Measurements from ENCODE around the gene TP53INP2.

TP53INP2 gene, protein sequence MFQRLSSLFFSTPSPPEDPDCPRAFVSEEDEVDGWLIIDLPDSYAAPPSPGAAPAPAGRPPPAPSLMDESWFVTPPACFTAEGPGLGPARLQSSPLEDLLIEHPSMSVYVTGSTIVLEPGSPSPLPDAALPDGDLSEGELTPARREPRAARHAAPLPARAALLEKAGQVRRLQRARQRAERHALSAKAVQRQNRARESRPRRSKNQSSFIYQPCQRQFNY

DNA sequence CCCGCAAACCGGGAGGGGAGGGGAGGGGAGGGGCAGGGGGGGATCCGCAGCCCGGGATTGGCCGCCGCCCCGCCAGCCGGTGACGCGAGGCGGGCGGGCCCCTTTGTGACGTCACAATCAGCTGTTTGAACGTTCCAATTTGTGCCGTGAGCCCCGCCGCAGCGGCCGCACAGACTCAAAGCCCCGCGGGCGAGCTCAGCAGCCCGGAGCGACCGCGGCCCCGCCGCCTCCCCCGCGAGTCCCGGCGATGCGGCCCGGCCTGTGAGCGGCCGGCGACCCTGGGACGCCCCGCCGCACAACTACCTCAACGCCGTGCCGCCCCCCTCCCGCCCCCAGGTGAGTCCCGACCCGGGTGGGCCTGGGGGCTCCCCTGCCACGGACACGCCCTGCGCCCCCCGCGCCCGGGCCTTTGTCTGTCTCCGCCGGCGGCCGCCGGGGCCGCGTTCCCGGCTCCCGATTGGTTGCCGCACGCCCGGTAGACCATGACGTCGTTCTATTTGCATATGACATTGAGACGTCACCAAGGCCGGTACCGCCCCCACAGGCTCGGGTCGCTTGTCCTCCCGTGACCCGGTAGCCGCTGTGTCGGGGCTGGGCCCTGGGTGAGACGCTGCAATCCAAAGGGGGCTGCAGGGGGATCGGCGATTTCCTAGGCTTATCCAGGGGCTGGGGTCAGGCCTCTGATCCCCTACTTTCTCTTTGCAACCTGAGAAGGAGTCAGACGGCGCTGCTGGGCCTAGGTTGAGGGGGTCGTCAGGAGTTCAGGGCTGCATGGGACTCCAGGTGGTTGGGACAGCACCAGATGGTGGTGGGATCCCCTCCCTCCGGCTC is at the start of gene TP53INP2:
TSS of gene TP53INP2 (plus strand) at position 168 of the 831 bp plus-strand sequence. CDS start 4,396 bp downstream, outside the sequence.
- TF ChIP-seq GATA2 (IDR thresholded peaks at IDR 0.05; ENCODE audit: low read depth, low read length) (no peak), GATA3 (IDR thresholded peaks at IDR 0.05; ENCODE audit: low read depth, low read length) (no peak)

DNA sequence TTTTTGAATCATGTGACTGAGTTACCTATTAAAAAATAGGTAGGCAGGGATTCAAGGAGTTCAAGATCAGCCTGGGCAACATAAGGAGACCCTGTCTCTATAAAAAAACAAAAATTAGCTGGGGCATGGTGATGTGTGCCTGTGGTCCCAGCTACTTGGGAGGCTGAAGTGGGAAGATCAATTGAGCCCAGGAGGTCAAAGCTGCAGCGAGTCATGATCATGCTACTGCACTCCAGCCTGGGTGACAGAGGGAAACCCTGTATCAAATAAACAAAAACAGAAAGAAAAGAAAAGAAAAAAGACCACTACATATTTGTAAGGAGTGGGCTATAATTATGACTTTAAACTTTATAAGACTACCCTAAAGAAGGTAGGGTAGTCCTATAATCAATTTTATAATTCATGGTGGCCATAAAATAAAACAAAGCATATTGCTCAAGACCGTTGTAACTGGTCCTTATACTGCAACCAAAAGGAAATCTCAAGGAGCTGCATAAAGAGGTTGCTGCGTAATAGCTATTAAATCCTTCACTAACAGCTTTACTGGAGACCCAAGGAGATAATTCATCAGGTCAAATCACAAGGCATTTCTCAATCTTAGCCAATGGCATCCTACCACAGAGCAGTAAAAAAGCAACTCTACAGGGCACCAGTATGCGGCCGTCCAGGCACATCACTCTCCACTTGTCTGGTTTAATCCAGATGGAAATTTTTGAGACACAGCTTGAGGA is 40.8 kb upstream of the TP53INP2 start:
- no peak for TF ChIP-seq GATA3 (IDR thresholded peaks at IDR 0.05; ENCODE audit: low read depth, low read length)

DNA sequence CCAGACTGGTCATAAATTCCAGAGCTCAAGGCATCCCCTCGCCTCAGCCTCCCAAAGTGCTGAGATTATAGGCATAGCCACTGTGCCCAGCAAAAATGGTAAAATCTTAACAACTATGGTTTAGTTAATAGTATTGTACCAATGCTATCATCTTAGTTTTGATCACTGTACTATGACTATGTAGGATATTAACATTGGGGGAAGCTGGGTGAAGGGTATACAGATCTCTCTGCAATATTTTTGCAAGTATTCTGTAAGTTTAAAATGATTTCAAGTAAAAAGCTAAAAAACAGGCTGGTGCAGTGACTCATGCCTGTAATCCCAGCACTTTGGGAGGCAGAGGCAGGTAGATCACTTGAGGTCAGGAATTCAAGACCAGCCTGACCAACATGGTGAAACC is 35.0 kb upstream of the TP53INP2 start:
- TF ChIP-seq GATA3 (IDR thresholded peaks at IDR 0.05; ENCODE audit: low read depth, low read length) = no peak
- no peak for TF ChIP-seq GATA2 (IDR thresholded peaks at IDR 0.05; ENCODE audit: low read depth, low read length)

DNA sequence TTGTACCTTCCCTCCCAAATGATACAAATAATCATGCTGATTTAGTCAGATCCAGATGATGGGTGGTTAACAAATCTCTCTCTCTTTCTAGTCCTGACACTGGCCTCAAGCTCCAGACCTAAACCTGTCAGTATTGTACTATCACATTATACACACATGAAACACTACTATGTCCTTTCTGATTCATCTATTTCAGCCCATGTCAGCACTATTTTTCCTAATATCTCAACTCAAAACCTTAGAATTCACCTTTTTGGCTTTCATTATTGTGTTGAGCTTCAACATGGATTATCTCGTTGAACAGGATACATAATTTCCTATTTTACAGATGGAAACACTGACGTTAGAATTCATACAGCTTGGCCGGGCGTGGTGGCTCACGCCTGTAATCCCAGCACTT is 30.7 kb upstream of the TP53INP2 start:
- TF ChIP-seq GATA3 (IDR thresholded peaks at IDR 0.05; ENCODE audit: low read depth, low read length) (no peak), GATA2 (IDR thresholded peaks at IDR 0.05; ENCODE audit: low read depth, low read length) (no peak)

DNA sequence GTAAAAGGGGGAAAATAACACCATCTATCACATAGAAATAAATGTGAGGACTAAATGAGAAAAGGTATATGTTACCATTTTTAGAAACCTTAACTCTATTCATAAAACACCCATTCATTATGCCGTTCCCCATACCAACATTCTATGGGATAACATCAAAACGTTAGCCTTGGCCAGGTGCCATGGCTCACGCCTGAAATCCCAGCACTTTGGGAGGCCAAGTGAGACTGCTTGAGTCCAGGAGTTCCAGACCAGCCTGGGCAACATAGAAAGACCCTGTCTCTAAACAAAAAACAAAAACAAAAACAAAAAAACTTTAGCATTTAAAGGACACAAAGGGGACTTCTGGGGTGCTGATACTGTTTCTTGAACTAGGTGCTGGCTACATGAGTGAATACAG is 28.6 kb upstream of the TP53INP2 start:
- TF ChIP-seq GATA3 (IDR thresholded peaks at IDR 0.05; ENCODE audit: low read depth, low read length) (no peak), GATA2 (IDR thresholded peaks at IDR 0.05; ENCODE audit: low read depth, low read length) (no peak)

DNA sequence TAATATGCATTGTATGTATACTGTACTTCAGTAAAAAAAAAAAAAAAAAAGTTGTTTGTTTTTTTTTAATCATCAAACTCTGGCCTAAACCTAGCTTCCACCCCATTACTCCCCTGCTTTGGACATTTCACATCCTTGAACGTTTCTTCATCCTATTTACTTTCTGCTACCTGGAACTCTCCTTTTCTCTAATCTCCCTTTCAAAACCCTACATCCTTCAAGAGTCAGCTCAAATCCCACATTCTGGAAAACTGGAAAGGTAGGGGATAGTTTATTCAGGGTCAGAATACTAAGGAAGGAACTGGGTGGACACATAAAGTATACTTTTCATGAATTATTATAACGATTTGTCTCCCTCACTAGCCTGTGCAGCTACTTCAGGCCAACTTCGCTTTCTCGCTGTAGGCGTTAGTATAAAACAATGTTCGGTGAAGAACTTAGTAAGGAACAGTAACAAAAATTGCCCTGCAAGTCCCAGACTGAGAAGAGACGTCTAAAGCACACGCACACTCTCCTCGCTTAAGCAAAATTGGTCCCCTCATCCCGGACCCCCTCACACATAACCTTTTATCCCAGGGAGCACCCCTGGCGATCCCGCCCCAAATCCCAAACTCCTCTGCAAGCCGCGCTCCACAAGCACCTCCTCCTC is 28.0 kb upstream of the TP53INP2 start:
- TF ChIP-seq GATA2 (IDR thresholded peaks at IDR 0.05; ENCODE audit: low read depth, low read length) = no peak
- TF ChIP-seq GATA3 (IDR thresholded peaks at IDR 0.05; ENCODE audit: low read depth, low read length) = no peak

DNA sequence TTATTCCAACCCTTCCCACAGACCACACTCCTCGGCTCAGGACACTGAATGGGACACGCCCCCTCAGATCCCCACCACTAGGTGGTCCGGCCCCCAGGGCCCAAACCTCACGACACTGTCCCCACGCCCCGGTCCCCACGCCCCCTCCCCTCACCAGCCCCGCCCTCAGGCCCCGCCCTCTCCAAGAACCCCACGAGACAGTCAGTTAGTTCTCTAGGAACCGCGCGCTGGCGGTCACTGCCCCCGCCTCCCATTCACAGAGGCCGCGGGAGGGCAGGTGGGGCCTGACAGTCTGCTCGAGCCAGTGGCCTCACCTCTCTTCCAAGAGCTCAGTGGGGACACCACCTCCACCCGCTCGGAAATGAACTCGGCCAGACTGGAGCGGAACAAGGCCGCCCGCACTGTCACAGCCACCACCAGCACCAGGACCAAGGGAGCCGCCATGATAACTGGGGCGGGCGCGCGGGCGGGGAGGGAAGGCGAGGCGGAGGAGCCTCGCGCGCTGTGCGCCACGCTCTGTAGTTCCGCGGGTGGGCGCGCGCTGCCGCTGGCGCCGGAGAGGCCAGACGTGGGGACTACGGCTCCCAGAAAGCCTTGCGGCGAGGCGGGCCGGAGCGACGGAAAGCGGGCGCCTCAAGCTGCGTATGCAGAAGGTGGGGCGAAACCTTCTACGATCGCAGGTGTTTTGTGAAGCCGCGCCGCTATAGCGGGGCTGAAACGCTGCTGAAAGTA is 27.3 kb upstream of the TP53INP2 start, which contains the start of gene PIGU:
TSS of gene PIGU (minus strand) at position 451 of the 732 bp plus-strand sequence. CDS start at position 444, 7 bp downstream.
- TF ChIP-seq GATA3 (IDR thresholded peaks at IDR 0.05; ENCODE audit: low read depth, low read length) = no peak

DNA sequence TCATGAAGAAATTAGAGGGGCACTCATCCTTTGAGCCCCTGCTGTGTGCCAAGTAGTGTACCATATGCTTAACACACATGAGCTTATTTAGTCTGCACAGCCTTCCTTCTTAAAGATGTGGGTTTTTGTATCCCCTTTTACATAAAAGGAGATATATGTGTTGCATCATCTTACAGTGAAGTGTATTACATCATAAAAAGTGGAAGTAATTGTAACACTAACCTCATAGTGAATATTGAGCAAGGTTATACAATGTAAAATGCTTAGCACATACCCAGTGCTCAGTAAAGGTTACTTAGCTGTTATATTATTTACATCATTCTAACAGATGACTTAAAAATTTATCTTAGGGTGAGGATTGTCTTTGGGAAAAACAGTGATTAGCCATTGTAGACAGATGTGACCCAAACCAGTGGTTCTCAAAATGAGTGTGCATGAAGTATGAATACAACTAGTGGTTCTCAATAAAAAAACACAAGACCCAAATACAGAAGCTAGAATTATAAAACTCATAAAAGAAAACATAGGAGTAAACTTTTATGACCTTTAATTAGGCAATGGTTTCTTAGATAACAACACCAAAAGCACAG is 23.5 kb upstream of the TP53INP2 start:
- TF ChIP-seq GATA3 (IDR thresholded peaks at IDR 0.05; ENCODE audit: low read depth, low read length) = no peak
- TF ChIP-seq GATA2 (IDR thresholded peaks at IDR 0.05; ENCODE audit: low read depth, low read length) = no peak

DNA sequence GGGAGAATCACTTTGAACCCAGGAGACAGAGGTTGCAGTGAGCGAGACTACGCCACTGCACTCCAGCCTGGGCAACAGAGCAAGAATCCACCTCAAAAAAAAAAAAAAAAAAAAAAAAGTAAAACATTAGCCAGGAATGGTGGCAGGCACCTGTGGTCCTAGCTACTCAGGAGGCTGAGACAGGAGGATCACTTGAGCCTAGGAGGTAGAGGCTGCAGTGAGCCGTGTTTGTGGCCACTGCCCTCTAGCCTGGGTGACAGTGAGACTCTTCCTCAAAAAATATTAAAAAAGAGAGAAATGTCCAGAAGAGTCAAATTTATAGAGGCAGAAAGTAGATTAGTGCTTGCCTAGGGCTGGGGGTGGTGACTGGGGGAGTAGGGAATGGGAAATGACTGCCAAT is 20.5 kb upstream of the TP53INP2 start:
- no peak for TF ChIP-seq GATA2 (IDR thresholded peaks at IDR 0.05; ENCODE audit: low read depth, low read length)
- no peak for TF ChIP-seq GATA3 (IDR thresholded peaks at IDR 0.05; ENCODE audit: low read depth, low read length)

DNA sequence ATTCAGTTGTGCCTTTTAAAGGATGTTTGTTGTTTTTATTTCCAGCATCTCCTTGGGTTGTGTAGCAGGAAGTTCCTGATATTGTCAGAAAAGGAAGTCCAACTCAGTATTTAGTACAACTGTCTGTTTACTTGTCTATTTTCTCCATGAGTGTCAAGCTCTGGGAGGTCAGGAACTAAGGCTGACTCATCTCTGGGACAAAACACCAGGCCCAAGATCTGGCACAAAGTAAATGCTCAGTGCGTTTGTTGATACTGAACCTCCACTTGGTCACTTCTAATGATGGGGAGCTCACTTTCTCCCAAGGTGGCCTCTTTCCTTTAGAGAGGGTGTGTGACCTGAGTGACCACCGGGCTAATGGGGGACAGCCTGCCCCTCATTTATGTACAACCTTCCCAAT is 14.7 kb upstream of the TP53INP2 start:
- TF ChIP-seq GATA3 (IDR thresholded peaks at IDR 0.05; ENCODE audit: low read depth, low read length) (no peak), GATA2 (IDR thresholded peaks at IDR 0.05; ENCODE audit: low read depth, low read length) (no peak)

DNA sequence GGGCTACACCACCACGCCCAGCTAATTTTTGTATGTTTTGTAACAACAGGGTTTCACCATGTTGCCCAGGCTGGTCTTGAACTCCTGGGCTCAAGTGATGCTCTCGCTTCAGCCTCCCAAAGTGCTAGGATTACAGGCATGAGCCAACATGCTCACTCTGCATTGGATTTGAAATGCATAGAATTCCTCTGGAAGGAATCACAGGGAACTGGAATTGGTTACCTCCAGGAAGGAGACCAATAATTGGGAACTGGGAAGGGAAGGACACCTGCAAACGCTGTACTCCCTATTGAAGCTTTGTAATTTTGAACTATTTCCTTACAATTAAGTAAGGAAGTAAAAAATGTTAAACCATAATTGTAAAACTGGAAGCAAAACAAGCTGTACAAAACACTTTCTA is 12.3 kb upstream of the TP53INP2 start:
- TF ChIP-seq GATA3 (IDR thresholded peaks at IDR 0.05; ENCODE audit: low read depth, low read length) = no peak
- TF ChIP-seq GATA2 (IDR thresholded peaks at IDR 0.05; ENCODE audit: low read depth, low read length) = no peak

DNA sequence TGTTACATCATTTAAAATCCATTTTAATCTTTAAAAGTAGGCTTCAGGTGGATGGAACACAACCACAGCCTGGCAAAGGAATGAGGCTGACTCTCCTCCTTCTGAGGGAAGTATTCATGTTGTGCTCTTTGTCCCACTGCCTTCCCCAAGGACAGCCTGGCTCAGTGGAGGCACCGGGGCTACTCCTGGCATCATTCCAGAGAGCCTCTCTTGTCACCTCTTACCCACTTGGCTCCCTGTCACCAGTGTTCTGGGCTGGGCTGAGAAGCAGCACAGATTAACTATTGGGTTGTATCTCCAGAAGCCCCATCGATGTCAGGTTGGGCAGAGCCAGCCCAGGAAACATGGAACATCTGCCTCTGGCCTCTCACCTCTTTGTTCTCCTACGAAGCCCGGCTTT is 10.7 kb upstream of the TP53INP2 start:
- TF ChIP-seq GATA2 (IDR thresholded peaks at IDR 0.05; ENCODE audit: low read depth, low read length) (no peak), GATA3 (IDR thresholded peaks at IDR 0.05; ENCODE audit: low read depth, low read length) (no peak)

DNA sequence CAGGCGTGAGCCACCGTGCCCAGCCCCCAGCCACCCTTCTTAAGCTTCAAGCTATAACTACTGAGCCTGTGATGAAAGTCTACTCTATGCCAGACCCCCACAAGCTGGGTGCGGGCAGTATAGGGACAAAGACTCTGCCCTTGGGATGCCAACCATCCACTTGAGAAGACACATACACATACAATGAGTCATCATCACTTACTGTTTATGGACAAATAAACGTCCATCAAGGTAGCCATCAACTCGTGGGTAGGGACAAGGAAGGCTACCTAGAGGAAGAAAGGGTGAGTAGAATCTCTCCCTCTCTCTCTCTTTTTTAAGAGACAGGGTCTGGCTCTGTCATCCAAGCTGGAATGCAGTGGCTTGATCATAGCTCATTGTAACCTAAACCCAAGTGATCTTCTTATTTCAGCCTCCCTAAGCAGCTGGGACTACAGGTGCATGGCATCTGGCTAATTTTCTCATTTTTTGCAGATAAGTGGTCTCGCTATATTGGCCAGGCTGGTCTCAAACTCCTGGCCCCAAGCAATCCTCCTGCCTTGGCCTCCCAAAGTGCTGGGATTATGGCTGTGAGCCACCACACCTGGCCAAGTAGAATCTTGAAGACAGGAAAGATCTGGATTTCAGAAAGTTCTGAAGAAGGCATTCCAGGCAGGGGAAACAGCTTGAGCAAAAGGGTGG is 2.6 kb upstream of the TP53INP2 start:
- TF ChIP-seq GATA2 (IDR thresholded peaks at IDR 0.05; ENCODE audit: low read depth, low read length) = no peak
- no peak for TF ChIP-seq GATA3 (IDR thresholded peaks at IDR 0.05; ENCODE audit: low read depth, low read length)
